GM21825 (cell line): ENCODE results near the gene RPUSD4.

Experiments used
- ATAC-seq: cut with Tn5 transposase; IDR thresholded peaks from one replicate; pipeline ENCODE4 v1.9.1; 2021; ENCODE audit warnings: mild to moderate bottlenecking, moderate library complexity; ENCODE audit not compliant: unreplicated experiment

Gene RPUSD4

DNA sequence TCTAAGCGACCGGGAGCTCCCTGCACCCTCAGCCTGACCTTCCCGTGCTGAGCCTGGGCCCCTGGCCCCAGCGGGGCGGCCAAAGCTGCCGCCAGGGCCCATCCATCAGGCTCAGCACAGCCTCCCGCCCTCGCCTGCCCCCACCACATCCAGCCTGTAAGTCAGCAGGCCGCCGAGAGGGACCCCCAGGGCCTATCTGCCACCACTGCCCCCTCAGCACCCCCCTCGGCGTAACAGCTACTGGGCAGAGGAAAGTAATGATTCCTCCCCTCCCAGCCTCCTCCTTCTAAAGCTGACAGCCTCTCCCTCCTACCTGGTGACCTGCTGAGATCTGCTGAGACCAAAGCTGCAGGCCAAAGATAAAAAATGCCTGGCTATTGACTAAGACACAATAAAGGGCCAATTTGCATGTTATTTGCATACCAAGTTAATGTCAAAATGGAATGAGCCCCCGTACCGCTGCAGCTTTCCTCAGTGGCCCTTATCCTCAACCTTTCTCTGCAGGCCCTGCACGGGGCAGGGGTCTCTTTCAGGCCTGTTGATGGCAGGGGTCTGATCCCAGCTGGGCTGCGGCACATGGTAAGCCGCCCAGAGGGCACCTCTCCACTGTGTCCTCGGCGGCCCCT, 51.6 kb downstream of the RPUSD4 start:
- ATAC-seq, result no peak

DNA sequence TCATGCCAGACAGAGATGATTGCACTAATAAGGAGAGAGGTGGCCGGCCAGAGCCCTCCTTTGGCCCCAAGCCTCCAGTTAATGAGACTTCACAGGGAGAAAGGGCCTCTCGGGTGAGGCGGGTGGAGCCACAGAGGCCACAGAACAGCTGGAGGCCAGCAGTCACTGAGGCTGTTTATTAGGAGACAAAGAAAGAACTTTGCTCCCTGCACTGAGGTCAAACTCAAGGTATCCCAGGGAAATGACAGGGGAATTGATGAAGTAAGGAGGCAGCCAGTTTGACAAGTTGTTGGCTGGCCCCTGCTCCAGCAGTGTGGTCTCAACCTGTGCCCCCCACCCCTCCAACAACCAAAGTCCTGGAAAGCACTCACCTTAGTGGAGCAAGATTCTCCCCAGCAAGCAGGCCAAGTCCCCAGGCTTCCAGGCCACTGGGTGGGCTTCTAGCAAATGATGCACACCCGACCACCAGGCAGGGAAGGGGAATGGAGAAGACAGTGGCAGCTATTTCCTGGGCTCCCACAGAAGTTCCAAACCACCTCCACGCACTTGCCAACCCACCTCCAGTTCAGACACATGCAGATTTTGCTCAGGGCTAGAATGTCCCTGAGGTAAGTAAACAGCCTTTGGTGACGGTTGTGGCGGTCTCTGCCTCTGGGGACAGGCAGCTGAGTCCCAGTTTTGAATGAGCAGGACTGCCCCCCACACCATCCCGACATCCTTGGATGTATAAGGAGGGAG, 53.2 kb downstream of the RPUSD4 start:
- ATAC-seq, result no peak

DNA sequence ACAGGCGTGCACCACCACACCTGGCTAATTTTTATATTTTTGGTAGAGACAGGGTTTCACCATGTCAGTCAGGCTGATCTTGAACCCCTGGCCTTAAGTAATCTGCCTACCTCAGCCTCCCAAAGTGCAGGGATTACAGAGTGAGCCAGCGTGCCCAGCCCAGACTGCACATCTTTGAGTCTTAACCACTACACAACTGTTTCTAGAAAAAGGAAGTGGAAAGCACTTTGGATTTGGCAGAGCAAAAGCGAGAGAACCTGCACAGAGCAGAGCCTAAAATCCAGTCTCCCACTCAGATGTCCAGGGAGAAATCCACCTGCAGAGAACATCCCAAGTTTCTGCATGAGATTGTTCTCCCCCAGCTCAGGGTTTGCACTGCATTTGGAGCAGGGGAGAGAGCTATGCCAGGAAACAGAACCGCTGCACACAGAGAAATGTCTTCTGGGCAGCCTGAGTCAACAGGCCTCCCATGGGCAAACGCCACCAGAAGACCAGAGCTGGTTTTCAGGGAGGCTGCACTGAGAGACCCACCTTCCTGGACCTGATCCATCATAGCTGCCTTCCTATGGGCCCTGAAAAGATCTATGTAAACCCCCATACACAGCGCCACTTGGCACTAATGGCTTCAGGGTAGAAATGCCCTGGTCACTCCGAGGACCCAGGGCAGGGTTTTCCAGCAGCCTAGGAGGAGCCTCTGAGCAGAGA, 54.0 kb downstream of the RPUSD4 start:
- ATAC-seq, result no peak

DNA sequence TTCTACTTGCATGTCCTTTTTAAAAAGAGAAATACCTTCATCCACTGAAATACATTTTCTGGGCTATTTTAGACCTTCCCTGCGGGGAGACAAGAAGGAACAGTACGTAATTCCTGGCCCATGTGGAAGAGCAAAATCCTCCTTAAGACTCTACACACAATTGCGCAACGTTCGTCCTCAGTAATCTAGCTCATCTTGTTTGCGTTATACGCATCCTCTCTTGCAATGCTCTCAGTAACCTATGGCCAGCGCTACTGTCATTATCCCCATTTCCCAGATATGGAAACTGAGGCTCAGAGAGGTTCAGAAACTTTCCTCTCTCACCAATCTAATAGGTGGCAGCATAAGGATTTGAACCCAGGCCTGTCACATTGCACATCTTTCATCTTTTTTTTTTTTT, 54.6 kb downstream of the RPUSD4 start:
- ATAC-seq, result no peak

DNA sequence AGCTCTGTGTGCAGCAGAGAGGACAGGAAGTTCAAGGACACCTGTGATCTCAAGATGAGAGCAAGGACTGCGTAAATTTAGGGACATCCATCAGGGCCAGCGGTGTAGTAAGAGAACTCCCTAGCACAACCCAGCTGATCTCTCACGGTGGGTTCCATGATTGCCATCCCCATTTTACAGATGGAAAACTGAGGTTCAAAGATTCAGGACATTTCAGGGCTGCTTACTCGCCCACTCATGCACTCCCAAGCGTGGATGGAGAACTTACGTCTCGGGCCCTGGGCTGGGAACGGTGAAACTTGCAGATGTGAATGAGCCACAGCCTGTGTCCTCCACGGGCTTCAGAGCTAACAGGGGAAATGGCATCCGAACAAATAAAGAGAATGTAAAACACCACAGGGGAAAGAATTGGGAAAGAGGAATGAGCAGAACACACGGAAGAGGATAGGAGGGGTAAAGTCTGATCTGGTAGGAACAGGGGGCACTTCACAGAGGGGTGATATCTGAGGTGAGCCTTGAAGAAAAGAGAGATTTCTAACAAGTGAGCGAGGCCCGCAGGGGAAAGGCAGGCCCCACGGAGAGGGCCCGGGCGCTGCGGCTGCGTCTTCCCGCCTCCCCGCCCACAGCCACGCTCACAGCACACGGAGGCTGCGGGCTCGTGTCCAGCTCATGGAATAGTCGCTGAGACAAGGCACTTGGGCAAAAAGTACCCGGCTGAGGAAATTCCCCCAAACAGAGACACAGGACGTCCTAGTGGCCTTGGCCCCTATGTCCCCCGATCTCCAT, 55.9 kb downstream of the RPUSD4 start:
- ATAC-seq, result no peak

DNA sequence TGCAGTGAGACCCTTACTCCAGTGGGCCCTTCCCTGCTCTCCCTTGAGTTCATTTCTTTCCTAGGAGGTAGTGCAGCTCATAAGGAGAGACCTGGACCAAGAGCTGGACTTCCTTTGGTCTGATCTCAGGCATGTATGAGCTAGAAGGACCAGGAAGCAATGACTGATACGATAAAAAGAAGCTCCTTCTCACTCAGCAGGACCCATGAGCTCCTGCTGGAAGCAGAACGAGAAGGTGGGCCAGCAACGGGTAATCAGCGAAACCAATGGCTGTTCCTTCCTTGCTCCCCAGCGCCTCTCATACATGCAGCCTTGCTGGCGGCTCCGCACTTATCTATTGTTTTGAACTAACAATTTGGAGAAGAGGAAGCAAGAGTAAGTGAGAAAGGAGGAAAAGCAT, 56.8 kb downstream of the RPUSD4 start:
- ATAC-seq, result no peak

DNA sequence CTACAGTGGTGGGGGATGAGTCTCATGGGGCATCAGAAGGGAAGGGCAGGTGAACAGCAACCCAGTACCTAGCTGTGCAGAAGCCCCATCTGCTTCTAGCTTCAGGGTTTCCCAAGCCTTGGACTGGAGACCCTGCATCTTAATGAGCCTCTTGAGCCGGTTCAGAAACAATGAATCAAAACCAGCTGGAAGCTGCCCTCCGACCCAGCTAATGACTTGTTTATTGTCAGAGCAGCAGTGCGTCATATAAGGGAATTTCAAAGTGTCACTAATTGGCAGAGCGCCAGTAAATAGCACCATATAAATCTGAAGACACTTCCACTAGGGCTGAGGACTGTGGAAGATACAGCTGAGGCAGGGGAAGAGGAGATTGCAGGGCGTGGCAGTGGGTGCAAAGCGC, 57.5 kb downstream of the RPUSD4 start:
- no peak for ATAC-seq

DNA sequence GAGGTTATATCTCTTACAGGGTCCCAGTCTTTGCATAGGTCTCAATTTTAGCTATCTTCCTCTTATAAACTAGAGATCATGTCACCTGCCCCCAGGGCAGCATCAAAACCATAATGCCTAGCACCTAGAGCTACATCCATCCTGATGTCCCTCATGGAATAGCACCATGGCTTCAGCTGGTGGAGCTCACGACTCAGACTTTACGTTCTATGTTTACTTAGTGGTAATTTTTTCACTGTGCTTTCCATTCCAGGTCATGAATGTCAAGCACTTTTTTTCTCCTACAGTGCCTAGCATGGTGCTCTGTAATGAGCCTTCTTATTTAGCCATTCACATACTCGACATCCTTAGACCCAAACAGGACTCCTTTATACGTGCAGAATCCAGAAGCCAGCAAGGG, 58.4 kb downstream of the RPUSD4 start:
- ATAC-seq, result no peak

DNA sequence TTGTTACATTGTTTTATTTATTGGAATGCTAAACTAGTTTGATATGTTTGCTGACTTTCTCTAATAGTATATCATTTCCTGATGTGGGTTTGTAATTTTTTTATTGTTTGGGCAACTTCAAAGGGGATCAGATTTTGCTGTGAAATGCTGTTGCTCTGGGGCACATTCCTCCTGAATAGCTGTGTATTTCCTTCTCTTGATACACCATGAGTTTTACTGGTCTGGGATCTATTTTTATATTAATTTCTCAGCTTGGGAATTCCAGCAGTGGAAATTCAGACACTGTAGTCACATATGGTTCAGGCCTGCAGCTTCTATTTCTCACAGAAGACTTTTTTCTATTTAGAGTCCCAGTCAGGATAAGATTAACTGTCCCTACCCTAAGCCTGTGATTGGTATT, 58.9 kb downstream of the RPUSD4 start:
- no peak for ATAC-seq

DNA sequence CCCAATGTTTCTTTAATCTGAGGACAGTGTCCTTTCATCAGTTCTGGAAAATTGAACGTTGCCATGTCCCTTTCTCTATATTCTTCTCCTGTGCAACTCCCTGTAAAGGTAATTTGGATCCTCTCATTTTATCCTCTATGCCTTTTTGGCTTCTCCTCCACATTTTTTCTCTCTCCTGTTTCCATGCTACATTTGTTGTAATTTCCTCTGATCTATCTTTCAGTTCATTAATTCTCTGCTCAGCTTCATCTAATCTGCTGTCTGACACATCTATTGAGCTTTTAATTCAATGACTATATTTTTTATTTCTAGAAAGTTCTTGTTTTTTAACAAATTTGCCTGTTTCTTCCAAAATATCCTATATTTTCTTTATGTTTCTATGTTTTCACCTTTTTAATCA, 59.3 kb downstream of the RPUSD4 start:
- no peak for ATAC-seq
